NCI-H524 treated with DMSO at 0.1 percent for 48 hours (cell line): ENCODE data around the gene TSC2.
A peak's percentile ranks its signal among the peaks of the same experiment; 100 is the strongest.
"Not testable (repeated sequence)": the region's sequence is repeated elsewhere in the genome, so short reads cannot be mapped to it uniquely, and the experiment has no call there.

Source experiments
- DNase-seq: peaks from one replicate; lab custom pipeline; 2025; lab: John Stamatoyannopoulos, UW

TSC2 gene

DNA sequence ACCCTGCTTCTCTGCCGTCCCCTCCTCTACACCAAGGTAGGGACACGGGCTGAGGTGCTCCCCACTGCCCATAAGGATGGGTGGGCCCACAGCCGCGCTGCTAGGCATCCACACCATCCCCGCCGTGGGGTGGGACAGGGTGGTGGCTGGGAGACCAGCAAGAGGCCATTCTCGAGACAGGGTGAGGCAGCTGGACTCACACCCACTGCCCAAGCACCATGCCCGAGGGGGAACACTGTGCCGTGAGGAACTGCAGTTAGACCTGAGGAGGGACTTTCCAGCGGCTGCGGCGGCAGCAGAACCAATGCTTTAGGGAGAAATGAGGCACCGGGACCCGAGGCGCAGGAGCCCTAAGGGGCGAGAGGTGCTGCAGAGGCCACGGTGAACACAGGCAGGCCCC lies 74.6 kb downstream of the TSC2 start:
- no peak for DNase-seq

DNA sequence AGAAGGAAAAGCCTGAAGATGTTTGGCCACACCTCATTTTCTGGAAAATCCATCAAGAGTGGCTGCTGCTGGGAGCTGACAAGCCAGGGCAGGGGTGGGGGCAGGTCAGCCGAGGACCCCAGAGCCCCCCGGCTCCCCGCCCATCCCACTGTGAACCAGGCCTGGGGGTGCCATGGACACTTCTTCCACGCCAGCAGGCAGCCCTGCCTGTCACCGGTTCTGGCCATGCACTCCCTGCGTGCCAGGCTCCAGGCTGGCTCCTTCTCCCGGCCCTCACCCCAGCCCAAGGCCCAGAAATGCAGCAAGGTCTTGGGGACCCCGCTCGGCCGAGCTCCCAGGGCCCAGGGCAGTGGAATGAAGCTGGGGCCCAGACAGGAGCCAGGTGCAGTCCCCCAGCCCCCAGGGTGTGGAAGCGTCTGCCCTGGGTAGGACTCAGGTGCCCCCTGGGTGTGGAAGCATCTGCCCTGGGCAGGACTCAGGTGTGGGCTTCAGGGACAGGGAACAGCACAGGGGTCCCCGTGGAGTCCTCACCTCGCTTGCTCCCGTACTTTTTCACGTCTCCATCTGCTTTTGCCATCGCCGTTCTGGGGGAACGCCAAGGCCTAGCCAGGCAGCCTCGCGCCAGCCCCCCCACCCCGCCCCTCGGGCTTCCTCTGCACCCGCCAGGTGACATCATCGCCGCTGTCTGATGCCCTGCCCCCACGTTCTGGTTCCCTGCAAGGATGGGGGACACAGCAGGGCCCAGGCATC lies 75.3 kb downstream of the TSC2 start:
- not testable (repeated sequence) for DNase-seq

DNA sequence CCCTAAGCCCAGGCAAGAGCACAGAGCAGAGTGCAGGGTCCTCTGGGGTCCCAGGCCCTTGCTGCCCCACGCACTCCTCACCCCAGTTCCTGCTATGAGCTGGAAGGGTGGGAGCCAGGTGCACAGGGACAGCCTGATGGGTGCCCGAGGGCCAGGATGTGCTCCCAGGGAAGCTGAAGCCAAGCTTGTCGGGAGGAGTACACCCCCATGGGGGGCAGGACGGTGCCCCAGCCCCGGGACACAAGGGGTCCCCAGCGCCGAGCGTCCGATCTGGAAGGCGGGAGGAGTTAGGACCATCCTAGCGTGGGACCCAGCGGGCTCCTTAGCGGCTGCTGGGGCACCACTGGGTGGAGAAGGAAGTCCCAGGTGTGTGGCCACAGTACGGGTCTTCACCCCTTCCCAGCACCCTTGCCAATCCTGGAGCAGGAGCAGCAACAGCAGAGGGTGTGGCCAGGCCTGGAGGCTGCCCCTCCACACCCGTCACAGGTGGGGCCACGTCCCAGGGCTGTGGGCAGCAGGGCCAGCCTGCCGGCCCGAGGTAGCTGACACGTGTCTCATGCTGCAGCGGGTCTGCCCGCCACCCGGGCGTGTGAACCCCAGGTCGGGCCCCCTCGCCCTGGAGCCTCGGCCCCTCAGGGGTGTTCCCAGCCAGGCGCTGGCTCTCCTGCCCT lies 76.1 kb downstream of the TSC2 start:
- not testable (repeated sequence) for DNase-seq

DNA sequence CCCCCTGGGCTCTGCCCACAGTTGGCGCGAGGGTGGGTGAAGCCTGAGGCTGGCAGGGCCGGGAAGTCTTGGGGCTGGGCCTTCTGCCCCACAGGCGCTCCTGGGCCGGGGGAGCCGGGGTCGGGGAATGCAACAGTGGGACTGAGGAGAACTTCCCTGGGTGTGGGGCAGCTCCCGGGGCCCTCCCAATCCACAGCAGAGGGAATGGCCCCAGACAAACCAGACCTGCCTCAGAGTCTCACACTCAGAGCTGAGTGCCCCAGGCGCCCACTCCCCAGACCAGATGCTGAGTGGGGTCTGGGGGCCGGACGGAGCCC lies 76.5 kb downstream of the TSC2 start:
- not testable (repeated sequence) for DNase-seq

DNA sequence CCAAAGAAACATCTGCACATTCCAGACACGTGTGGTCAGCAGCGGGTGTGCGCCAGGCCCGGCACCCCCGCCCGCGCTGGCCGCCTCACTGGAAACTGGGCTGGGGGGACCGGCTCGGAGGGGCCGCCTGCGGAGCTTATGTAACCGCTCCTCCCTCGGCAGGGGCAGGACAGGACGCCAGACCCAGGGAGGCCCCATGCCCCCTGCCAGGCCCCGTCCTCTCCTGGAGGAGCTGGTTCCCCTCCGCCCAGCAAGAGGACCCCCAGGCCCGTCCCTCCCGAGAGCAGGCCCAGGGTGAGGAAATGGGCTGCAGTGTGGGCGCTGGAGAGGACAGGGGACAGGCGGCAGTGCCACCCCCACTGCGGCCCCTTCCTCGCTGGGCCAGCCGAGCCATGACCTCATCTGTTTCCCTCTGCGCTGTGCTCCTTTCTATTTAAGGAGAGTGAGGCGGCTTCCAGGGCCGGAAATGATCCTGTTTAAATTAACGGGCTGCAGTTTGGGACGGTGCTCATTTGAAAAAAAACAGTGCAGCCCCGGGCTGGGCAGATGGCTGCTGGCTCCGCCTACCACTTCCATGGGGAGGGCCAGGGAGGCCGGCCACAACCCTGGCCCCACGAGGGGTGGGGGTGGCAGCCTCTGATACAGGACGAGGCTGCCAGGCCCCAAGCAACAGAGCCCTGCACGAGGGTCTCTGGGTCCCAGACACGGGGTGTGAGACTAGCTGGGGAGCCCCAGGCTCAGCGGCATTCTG lies 77.1 kb downstream of the TSC2 start:
- not testable (repeated sequence) for DNase-seq

DNA sequence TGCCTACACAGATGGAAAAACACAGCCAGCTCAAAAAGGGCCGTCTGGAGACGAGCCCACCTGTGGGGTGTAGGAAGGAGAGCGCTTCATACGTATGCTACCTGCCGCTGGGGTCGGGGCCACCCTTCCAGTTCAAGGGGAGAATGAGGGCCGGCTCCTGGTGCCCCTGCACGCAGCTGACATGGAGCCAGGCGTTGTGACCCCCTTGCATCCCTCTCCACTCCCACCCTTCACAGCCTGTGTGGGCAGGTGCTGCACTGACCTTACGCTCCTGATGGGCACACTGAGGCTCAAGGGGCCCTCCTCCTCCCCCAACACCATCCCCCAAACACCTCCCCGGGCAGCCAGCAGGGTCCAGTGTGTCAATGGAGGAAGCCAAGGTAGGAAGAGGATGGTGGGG lies 77.8 kb downstream of the TSC2 start:
- not testable (repeated sequence) for DNase-seq

DNA sequence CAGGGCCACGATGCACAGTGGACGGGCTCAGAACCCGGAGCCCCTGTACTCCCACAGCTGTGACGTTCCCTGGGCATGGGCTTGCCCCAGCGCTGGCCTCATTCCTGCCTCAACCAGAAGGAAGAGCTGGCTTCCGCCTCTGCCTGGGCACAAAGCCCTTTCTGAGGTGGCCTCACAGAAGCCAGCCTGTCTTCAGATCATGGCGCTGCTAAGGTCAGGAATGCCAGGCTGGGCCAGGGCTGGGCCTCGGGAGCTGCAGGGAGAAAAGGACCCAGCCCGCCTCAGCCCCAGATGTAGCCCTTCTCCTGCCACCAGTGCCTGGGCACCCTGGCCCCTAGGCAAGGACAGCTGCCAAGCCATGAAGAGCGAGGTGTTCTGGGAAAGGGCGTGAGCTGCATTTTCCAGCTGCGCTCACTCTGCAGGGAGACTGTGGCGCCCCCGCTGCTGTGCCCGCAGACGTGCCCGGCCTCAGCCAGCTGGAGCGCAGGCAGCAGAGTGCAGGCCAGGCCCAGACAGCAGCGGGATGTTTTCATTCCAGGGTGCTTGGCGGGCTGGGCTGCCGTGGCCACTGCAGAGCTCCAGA lies 78.5 kb downstream of the TSC2 start:
- DNase-seq: not testable (repeated sequence)

DNA sequence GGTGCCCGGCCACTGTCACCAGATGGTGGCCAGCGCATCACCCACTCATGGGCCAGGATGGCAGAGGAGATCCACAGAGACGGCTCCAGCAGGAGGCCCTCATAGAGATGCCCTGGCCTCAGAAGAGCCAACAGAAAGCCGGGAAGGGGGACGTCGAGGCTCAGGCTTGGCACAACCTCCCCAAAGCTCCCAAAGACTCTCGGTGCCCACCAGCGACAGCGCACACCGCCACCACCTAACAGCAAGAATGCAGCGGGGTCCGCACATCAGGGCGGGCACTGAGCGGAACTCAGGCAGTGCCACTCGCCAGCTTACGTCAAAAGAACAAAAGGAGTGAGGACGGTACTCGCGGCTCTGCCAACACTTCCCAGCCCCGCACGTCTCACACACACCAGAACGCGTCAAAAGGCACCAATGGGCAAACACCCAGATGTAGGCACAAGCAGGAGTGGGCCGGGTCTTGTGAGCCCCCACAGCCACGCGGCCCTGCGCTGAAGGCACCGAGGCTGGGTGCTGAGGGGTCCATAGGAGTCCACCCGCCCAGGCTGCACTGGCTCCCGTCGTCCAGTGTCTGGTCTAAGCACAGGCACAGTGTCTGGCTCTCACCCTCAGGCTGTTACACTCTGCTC lies 79.3 kb downstream of the TSC2 start:
- not testable (repeated sequence) for DNase-seq

DNA sequence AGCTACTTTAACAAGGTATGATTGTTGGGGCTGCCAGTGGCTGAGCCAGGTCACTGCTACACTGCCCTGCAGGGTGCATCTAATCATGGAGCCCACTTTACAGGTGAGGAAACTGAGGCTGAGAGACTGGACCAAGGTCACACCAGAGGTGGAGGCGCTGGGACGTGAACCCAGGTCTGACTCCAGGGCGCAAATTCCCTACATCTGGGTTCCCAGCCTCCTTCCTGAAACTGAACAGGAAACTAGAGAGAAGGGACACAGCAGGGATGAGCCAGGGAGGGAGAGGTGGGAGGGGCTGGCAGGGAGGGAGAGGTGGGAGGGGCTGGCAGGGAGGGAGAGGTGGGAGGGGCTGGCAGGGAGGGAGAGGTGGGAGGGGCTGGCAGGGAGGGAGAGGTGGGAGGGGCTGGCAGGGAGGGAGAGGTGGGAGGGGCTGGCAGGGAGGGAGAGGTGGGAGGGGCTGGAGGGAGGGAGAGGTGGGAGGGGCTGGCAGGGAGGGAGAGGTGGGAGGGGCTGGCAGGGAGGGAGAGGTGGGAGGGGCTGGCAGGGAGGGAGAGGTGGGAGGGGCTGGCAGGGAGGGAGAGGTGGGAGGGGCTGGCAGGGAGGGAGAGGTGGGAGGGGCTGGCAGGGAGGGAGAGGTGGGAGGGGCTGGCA lies 80.0 kb downstream of the TSC2 start:
- not testable (repeated sequence) for DNase-seq

DNA sequence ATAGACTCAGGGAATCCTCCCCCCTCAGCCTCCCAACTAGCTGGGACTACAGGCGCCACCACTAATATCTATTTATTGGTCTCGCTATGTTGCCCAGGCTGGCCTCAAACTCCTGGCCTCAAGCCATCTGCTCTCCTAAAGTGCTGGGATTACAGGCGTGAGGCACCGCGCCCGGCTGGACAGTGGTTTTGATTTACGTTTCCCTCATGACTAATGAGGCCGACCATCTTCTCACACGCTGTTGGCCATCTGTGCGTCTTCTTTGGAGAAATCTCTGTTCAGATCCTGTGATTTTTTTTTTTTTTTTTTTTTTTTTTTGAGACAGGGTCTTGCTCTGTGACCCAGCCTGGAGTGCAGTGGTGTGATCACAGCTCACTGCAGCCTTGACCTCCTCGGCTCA lies 81.5 kb downstream of the TSC2 start:
- DNase-seq: not testable (repeated sequence)

DNA sequence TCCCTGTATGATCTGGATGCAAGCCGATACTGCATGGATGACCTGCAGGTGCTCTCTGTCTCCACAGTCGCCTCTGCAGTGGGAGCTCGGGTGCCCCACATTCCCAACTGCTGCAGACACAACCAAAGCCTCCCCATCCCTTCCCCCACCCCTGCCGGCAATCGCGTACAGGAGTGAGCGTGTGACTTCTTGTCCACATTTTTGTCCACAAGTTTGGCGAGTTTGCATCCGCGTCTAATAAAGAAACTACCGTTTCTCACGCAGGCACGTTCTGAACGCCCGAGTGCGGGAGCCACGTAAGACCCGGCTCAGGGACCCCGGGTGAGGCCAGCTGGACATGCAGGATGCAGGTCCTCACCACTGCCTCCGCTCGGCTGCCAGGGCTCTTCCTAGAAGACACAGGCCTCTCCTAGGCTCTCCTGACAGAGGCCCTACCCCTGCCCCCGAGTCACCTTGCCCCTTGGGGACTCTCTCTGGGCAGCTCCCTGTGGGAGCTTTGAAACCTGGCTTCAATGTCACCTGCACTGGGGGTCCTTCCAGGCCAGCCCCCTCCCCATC lies 82.2 kb downstream of the TSC2 start:
- not testable (repeated sequence) for DNase-seq

DNA sequence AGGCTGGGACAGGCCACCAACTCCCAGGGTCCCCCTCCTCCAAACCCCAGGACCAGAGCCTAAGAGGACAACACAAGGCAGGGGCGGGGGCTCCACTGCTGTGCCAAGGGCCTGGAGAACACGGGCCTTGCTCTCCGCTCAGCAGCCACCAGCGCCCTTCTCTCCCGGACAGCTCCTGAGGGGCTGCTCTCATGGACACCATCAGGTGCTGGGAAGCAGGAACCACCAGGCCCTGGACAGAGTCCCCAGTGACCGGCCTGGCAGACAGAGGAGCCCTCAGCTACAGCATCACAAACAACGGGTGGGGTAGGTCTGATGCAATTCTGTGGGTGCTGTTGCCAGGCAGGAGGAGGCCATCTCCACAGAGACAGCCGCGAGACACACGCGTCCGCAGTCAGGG lies 86.0 kb downstream of the TSC2 start:
- DNase-seq: not testable (repeated sequence)

DNA sequence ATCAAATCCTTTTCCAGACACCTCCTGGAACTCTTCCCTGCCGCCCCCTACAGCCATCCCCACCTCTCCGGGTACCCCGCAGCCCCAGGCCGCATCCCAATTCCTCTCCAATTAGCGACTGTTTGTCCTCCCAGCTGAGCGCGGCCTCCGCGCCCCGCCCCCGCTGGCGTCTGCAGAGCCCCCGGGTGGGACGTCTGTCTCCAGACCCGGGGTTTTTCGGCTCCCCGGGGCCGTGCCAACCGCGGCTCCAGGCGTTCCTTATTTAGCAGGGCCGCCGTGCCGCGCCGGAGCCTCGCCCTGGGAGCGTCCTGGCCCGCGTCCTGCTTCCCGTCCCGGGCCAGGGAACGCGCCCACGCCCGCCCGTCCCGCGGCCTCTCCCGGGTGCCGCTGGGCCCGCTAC lies 87.3 kb downstream of the TSC2 start:
- DNase-seq: not testable (repeated sequence)

DNA sequence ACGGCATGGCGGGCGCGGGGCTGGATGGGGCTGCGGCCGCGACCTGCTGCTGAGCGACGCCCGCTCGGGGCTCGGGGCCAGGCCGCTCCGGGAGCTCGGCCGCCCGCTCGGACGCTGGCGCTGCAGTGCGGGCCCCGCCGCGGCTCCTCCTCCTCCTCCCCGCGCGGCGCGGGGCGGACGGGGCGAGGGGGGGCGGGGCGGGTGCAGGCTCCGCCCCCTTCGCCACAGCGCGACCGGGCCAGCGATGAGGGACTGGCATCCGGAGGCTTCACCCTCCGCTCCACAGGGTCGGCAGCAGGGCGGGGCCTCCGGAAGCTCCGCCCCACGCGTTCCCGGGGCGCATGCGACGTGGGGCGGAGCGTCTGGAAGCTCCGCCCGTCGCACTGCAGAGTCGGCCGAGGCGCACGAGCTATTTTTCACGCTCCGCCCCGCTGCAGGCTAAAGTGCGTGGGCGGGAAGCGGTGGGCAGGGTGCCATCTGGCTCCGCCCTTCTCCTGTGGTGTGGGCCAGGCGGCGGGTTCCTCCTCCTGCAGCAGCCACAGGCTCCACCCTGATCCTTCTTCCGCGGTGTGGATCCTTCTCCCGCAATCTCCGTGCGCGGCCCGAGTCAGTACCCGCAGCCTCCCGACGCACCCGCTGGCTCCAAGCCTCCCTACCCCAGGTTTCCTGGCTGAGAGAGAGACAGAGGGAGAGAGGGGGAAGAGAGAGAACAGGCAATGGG lies 88.1 kb downstream of the TSC2 start, which contains the start of gene PKD1:
PKD1 (minus strand) TSS at position 129 of the 721 bp plus-strand sequence. CDS start 209 bp downstream, outside the sequence.
- DNase-seq: peak; percentile 48
